EH (cell line): ENCODE results near the gene KDR.

Experiments used
- DNase-seq: peaks from one replicate; pipeline ENCODE4 v3.0.0-alpha.2; 2015; ENCODE audit warnings: low read depth

Gene KDR

DNA sequence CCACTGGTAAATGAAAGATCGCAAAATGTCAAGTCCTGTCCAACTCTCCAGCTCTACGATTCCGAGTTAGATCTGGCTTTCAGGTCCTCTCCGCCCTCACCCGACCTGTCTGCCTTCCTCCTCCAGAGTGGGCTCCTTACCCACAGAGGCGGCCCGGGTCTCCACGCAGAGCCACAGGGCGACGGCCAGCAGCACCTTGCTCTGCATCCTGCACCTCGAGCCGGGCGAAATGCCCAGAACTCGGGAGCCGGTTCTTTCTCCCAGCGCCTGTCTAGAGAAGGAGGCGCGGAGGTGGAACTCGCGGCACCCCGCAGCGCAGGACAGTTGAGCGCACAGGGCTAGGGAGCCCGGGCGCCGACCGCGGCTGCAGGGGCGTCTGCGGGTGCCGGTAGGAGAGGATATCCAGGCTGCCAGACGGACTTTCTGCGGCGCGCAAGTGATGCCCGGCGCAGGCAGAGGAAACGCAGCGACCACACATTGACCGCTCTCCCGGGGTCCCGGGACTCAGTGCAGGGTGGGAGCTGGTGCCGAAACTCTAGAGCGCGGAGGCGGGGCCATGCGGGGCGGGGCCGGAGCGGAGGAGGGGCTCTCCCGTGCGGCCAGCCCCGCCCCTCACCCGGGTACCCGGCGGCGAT, at the start of gene KDR:
TSS of gene KDR (minus strand) at position 509 of the 635 bp plus-strand sequence. CDS start at position 207, 302 bp downstream.
- peak; percentile 19 for DNase-seq

DNA sequence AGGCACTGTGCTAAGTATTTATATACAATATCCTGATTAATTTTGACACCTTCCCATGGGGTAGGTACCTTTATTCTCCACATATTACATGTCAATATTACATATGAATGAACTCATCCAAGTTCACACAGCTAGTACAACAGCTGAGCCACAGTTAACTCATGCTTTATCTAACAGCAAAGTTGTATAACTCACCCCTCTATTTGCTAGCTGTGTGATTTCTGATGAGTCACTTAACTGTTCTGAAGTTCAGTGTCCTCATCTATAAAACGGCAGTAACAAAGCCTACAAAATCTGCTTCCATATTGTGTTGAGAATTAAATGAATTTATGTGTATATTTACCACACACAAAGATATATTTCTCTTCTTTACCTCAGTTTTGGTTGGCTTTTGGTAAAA, 48.2 kb upstream of the KDR start:
- DNase-seq: peak; percentile 65

DNA sequence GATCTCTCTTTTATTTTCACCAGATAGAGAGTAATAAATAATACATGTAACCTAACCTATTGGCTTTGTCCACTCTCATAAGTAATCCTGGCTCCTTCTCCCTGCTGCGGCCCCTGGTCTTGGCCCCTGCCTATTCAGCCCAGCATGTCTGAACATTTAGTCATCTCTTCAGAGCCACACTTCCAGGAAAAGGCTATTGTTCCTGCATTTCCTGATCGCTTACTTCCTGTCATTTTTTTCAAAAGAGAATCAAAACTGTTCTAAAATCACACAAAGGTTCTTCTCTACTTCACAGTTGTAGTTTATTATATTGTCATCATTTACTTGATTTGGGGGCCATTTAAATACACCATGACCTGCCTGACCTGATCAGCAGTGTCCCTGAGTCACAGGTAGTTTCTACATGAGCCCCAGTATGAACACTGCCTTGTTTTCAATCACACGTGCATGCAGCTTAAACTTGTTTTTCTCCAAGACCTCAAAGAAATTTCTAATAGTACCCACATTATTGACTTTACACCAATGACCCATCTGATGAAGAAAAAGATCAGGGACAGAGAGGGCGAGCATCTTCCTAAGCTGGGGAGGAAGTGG, 47.4 kb upstream of the KDR start:
- DNase-seq: peak; percentile 28

DNA sequence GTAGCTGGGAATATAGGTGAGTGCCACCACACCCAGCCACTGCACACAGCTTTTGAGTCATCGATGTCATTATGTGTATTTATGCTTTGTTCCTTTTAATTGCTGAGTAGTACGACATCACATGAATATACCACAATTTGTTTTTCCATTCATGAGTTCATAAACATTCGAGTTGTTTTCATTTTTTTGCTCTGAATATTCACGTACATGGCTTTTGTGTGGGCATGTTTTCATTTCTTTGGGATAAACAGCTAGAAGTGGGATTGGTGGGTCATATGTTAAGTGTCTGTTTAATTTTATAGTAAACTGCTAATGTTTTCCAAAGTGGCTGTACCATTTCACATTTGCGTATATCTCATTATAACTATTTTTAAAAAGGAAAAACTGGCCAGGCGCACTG, 45.1 kb upstream of the KDR start:
- DNase-seq: no peak

DNA sequence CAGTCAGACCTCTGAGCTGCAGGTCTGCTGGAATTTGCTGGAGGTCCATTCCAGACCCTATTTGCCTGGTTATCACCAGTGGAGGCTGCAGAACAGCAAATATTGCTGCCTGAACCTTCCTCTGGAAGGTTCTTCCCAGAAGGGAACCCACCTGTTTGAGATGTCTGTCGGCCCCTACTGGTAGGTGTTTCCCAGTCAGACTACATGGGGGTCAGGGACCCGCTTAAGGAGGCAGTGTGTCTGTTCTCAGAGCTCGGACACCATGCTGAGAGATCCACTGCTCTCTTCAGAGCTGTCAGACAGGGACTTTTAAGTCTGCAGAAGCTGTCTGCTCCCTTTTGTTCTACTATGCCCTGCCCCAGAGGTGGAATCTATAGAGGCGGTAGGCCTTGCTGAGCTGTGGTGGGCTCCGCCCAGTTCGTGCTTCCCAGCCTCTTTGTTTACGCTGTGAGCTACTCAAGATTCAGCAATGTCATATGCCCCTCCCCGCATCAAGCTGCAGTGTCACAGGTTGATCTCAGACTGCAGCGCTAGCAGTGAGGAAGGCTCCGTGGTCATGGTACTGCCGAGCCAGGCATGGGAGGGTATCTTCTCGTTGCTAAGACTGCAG, 44.1 kb upstream of the KDR start:
- DNase-seq: peak; percentile 43

DNA sequence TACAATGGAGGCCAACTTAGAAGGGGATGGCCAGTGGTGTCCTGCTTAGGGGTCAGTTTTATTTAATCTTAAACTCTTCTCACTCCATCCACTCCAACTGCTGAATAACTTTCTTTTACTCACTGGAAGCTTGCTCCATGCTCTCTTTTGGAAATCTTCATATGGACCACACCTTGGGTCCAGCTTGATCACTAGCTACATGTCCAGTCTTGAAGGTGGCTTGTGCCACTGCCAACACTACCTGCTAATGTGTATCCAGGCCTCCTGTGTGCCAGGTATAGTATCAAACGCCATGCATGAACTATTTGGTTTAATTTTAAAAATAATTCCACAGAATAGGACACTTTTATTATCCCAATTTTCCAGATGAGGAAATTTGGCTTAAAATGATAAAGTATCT, 37.0 kb upstream of the KDR start:
- DNase-seq: no peak

DNA sequence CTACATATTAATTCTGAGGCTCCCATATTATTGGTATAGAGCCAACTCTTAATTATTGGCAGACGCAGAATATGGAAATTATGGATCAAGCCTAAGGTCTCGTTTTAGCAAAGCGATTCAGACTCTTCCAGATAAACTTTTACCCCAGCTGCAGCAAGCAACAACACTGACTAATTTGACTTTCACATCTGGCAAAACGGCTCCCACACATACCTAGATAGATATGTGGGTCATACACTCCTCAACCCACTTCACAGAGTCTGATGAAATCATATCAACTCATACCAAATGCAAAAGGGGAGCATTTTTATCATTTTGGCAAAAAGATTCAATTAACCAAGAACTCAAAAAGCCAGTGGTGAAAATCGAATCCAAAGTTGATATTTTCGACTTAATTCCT, 36.3 kb upstream of the KDR start:
- no peak for DNase-seq

DNA sequence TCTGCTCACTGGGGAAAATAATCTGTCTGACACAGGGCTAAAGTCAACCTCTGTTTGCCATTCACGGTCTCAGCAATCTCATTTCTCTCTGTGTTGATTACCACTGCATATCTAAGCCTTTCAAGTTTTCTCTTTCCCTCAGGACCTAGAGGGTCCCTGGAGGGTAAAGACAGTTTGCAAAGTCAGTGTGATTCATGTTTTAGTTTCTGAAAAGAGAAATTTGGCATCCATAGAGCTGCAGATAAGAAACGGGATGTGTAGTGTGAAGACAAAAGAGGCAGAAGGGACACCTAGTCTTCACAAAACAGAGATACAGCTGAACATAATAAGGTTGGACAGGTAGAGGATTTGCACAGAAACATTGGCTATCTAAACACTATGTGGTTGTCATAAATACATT, 34.5 kb upstream of the KDR start:
- no peak for DNase-seq

DNA sequence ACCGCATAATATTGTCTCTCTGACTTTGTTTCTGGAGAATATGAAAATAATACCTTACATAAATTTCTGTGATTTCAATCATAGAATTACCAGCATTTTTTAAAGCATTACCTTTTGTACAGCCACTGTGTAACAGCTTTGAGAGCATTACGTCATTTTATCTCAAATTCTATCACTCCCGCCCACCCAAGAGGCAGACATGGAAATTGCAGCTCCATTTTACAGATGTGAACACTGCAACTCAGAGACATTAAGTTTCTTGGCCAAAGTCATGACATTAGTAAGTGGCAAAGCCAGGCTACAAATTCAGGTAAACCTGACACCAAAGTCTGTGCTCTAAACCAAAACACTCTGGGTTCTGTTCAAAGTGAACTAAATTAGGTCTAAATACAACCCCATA, 33.6 kb upstream of the KDR start:
- DNase-seq: no peak

DNA sequence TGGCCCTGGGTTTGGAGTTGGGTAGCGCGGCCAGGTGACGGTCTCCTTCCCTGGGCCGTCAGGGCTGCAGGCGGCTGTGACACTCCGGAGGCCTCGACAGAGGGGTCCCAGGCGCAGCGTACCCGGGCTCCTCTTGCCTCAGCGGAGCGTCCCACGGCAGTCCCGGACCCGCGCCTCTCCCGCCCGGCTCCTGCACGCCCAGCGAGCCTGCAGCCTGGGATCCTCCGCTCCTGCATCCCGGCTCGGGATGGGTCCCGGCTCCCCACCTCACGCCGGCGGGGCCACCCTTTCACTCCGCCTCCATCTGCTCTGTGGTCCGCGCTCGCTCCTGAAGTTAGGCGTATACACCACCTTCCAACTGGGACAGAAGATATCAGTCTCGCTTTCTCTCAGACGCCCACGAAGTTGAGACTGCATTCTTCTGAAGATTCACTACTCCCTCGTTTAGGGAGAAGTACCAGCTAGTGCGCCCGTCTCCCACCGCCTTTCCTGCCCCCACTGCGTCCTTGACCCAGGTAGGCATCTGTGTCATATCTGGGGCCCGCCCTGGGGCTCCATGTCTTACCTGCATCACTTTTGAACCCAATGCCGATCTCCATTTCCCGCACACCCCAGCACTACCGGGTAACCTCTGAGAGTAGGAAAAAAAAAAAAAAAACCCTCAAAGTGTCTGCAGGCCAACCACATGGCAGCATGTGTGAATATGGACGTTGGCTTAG, 32.3 kb upstream of the KDR start:
- DNase-seq: no peak

DNA sequence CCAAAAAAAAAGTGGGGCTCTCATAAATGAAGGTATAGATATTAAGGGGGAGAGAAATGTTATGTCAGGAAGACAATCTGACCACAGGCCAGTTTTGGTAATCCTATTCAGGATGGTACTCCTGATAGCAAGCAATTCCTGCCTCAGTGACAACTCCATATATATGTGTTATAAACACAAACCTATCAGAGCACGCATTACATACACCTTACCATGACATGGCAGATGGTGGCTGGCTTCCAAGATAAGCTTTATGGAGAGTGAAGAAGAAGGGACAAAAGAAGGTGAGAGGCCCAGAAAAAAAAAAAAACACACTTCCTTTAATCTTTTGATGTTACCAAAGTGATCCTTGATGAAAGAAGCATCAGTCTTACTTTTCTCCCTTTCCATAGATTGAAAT, 29.5 kb upstream of the KDR start:
- DNase-seq: no peak

DNA sequence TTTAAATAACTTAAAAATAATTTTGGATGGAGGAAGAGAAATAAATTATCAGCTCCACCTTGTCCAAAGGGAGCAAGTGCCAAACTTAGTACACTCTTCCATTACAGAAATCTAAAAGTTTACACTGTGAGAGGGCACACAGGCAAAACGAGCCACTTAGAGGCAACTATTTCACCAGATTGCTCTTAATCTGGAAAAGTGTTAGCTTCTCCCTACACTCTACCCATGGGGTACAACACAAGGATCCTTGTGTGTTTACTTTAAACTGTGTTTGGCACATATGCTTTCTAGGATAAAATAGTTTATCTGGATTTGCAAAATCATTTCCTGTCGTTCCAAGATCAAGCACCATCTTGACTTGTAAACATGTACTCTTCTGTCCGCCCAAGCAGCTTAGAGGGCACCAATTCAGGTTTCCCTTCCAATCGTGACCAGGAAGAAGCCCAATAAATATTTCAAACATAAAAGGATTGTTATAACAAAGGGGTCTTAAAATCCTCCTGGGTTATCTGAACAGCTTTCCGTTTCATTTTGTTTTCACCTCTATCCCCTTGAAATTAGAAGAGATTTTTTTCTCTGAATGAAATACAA, 29.0 kb upstream of the KDR start:
- no peak for DNase-seq

DNA sequence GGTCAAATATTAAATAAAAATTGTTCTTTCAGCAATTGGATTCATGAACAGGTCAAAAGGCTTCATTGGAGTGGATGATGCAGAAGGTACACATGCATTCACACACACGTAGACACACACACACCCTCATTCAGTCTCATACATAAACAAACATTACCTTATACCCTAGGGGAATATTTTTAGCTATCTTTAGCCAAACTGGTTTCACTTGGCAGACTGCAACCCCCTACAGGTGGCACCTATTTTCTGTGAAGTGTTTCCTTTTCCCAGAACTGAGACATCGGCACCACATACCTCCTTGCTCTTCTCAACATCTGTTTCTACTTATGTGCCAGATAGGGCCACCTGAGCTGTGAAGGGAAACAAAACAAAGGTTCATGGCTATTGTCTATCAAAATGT, 18.5 kb upstream of the KDR start:
- no peak for DNase-seq

DNA sequence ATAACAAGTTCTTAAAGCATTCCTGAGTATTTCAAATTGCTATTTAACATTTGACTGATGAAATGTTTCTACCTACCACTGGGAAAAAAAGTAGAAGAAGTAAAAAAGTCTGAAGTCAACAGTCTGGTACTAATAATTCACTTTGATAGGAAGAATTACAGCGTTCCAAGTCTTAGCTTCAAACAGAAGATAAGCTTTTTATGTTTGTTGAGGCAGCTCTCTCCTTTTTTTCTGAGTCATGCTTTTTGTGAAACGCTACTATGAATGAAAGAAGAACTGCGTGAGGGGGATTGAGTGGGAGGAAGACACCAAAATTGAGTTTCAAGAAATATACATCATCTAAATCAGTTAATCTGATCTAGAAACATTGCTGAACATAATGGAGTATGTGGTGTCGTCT, 13.0 kb upstream of the KDR start:
- no peak for DNase-seq

DNA sequence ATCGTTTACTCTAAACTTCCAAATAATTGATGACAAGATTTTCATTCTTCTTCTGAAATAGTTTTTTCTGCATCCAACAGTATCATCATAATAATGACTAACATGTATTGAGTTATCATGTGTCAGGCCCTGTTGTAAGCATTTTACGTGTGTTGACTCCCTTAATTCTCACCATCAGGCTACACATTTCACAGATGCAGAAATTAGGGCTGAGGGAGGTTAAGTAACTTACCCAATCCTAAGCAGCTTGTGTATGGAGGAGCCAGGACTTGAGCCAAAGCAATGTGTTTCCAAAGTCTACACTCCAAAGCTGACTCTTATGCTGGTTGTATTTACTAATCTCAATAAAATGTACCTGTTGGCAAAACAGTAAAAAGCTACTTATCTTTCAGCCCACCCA, 11.2 kb upstream of the KDR start:
- no peak for DNase-seq

DNA sequence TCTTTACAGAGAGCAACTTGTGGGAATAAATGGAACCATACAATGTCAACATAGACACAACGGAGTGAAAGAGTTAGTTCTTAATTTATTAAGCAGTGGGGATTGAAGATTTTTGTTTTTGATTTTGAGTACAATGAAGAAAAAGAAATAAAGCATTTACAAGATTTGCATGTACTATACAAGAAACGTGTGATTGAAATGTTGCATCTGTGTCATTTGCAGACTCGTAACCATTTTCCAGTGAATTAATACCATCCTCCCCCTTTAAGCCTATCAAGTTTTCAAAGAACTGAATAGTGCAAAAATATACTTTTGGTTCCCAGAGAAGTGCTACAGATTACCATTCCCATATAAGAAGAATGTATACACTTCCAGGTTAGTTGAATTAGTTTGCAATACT, 8.6 kb upstream of the KDR start:
- no peak for DNase-seq

DNA sequence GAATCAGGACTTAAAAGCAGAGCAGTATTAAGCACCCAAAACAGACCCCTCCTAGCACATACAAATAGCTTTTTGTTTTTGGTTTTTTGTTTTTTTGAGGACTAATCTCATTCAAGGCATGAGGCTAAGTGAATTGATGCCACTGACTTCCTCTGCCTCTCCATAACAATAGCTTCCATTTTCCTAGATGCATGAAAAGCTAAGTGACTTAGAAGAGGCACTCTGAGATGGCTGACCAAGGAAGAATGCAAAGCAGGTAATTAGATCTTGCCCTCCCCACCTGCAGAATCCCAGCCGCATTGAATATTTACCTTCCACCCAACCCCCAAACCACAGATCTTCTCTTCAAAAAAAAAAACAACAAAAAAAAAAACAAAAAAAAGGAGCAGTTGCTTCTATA, 7.4 kb upstream of the KDR start:
- no peak for DNase-seq

DNA sequence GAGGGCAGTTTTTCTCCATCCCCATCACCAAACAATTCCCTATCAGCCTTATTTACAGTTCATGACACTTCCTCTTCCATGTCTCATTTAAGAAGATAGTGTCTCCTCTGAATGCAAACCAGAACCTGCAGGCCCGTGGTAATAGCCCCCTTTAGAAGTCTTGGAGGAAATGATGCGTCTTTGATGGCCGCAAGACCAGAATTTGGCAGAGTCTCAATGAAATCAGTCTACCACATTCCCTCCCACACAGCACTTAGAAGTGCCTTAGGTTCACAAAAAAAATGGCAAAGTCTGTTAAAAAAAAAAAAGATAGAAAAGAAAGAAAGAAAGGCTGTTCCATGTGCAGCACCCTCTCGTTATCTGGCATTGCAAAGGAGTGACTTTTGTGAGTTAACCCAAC, 2.1 kb upstream of the KDR start:
- DNase-seq: no peak

DNA sequence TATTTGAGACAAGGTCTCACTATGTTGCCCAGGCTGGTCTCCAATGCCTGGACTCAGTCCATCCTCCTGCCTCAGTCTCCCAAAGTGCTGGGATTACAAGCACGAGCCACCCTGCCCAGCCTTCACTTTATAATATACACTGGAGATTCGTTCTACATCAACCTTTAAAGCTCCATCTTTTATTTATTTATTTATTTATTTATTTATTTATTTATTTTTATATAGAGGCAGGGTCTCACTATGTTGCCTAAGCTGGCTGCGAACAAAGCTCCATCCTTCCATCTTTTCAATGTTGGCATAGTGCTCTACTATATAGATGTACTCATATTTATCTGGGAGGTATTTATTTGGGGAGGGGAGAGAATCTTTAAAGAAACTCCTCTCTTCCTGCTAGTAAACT, 1.7 kb upstream of the KDR start:
- no peak for DNase-seq

DNA sequence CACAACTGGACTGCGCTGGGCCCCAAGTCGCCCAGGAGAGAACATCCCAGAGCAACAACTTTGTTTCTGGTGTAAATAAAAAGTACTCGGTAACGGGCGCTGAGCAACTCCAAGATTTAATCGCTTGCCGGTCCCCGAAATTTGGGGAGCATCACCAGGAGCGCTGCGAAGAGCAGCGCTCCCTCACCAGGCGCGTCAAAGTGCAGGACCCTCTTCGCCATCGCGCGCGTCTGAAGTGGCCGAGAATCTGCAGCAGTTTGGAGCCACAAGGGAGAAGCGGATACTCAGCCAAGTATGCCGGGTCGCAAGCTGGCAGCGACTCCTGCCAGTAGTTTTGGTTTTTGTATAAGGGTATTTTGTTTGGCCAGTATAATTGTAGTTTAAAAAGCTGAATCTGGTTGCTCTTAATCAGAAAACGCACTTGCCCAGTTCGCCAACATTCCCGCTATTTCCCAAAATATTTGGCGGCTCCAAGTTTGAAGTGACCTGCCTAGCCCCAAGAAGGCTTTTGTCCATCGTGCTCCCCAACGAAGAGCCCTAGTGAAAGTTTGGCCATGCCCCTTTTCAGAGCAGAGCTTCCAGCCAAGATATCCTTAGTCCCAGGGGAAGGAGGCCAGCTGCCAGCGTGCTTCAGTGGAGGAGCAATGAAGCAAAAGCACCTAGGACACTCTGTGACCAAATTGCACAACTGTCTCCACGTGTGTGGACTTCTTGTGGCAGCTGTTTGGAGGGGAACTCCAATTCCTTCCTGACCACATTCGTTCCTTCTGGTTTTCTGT, 557 bp upstream of the KDR start:
- peak; percentile 8 for DNase-seq

DNA sequence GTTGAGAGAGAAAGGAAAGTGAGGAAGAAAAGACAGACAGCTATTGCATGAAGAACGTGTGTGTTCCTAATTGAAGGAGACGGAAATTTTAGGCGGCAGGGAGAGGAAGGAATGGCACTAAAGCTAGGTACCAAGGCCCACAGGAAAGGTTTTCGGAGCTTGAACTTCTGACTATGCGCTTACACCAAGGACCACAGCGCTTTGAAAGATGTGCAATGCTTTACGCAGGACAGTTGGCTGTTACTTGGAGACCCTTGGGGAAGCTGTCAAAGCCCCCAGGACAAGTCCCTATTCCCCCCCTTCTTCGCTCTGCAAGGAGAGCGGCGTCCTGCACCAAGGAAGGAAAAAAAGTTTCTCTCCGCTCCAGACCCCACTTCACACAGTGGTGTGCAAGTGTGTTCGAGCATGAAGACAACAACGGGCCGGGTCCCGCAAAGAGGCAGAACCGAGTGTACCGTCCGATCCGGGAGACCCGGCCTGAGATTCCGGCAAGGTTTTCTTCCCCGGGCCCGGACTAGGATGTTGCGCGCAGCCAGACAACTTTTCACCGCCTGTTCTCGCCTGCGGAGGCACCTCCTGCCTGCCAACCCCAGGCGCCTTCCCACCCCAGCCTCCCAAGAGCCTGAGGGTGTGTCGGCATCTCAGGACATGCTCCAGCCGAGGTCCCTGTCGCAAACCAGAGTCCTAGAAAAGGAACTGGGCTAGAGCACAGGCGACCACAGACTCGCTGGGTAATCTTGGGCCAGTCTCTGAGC, 896 bp downstream of the KDR start:
- DNase-seq: no peak
